NCI-H524 treated with DMSO at 0.1 percent for 48 hours (cell line): ENCODE data around the gene TINCR.

ENCODE experiments used
- DNase-seq: peaks from one replicate; lab custom pipeline; 2025; lab: John Stamatoyannopoulos, UW

The TINCR gene

GRCh38 chr19:5512715-5513114, 55.0 kb downstream of the TINCR start:
- DNase-seq = no peak
